ENCODE measurements around the gene SLC38A11.

The SLC38A11 gene

DNA sequence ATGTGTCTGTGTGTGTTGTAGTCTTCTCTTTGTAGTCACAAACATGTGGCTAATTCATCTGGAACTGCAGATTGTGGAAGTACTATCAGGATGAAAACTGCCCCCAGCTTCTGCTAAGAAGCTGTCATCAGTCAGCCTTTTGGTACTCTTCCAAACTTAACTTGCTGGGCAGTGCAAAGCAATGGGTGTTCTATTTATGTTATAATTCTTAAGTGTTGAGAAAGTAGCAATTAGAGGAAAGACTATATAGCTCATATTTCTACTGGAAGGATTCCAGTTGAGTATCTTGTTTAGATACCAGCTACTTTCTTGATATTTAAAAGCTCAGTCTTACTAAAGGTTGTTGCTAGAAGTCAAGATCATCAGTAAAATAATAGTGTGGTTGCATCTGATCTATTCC, 52.1 kb downstream of the SLC38A11 start:
- Histone ChIP-seq H3K9ac (no peak overlapping the region), H3K36me3 (ENCODE audit: insufficient read depth) (no peaks in the 10 kb centered on the region), H3K4me1 (ENCODE audit: low read depth, poor library complexity, severe bottlenecking) (peaks cover 3% of the 10 kb centered on the region), H3K4me3 (IDR thresholded peaks at IDR 0.05; ENCODE audit: insufficient read depth, low read depth, low read length) (no peak overlapping the region), H3K27me3 (ENCODE audit: insufficient read depth, low read depth) (no peaks in the 10 kb centered on the region), H3K27ac (no peak overlapping the region), H3K4me2 (no peak overlapping the region), H4K20me1 (ENCODE audit: insufficient read depth) (no peaks in the 10 kb centered on the region), H3K79me2 (ENCODE audit: insufficient read depth, low read depth) (no peaks in the 10 kb centered on the region), H2AFZ (ENCODE audit: low read depth) (no peak overlapping the region)
- TF ChIP-seq, protein P1, sequence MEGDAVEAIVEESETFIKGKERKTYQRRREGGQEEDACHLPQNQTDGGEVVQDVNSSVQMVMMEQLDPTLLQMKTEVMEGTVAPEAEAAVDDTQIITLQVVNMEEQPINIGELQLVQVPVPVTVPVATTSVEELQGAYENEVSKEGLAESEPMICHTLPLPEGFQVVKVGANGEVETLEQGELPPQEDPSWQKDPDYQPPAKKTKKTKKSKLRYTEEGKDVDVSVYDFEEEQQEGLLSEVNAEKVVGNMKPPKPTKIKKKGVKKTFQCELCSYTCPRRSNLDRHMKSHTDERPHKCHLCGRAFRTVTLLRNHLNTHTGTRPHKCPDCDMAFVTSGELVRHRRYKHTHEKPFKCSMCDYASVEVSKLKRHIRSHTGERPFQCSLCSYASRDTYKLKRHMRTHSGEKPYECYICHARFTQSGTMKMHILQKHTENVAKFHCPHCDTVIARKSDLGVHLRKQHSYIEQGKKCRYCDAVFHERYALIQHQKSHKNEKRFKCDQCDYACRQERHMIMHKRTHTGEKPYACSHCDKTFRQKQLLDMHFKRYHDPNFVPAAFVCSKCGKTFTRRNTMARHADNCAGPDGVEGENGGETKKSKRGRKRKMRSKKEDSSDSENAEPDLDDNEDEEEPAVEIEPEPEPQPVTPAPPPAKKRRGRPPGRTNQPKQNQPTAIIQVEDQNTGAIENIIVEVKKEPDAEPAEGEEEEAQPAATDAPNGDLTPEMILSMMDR (conservative IDR thresholded peaks at IDR 0.05; ENCODE audit: low read depth, low read length) = no peak

DNA sequence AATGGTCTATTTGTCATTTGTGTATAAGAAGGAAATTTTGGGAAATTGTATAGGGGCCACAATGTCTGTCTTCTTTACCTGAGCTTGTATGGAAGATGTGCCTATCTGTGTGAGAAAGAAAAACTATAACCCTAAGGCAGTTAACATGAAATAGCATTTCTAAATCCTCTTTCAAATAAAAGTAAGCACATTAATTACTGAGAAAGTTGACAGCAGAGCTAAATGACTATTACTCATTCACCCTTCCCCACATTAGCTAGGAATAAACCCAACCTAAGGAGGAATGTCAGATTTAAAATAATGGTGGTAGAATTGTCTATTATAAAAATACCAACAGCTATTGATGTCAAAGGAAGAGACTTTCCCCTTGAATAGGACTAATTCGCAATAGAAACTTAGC, 56.2 kb downstream of the SLC38A11 start:
- H3K4me1 ChIP-seq (ENCODE audit: low read depth, poor library complexity, severe bottlenecking) = peaks cover 24% of the 10 kb centered on the region
- H3K27ac ChIP-seq = no peak overlapping the region
- no peaks in the 10 kb centered on the region for H3K36me3 ChIP-seq (ENCODE audit: insufficient read depth)
- H3K4me3 ChIP-seq (IDR thresholded peaks at IDR 0.05; ENCODE audit: insufficient read depth, low read depth, low read length) = no peak overlapping the region
- H4K20me1 ChIP-seq (ENCODE audit: insufficient read depth) = no peaks in the 10 kb centered on the region
- TF ChIP-seq, protein P1 (conservative IDR thresholded peaks at IDR 0.05; ENCODE audit: low read depth, low read length) = no peak
- H3K9ac ChIP-seq = no peak overlapping the region
- H3K4me2 ChIP-seq = no peak overlapping the region
- H3K27me3 ChIP-seq (ENCODE audit: insufficient read depth, low read depth) = no peaks in the 10 kb centered on the region
- no peak overlapping the region for H2AFZ ChIP-seq (ENCODE audit: low read depth)
- H3K79me2 ChIP-seq (ENCODE audit: insufficient read depth, low read depth) = no peaks in the 10 kb centered on the region

DNA sequence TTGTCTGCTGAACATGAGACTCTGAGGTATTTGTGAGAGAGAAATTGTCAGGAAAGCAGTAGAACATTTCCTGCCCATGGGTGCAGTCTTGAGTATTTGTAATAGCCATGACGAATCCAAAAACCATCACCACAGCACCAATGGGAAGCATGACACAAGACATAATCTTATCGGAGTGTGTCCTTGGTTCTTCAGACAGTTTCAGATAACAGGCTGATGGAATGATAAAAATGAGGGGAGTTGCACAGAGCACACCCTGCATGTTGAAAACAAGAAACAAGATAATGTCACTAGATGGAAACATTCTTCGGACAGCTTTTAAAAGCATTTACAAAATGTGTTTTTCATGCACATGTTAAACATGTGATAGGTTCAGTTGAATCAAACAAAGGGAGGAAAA, 56.9 kb downstream of the SLC38A11 start:
- no peaks in the 10 kb centered on the region for H4K20me1 ChIP-seq (ENCODE audit: insufficient read depth)
- H2AFZ ChIP-seq (ENCODE audit: low read depth) = no peak overlapping the region
- H3K4me1 ChIP-seq (ENCODE audit: low read depth, poor library complexity, severe bottlenecking) = peaks cover 21% of the 10 kb centered on the region
- TF ChIP-seq, protein P1 (conservative IDR thresholded peaks at IDR 0.05; ENCODE audit: low read depth, low read length) = no peak
- no peak overlapping the region for H3K27ac ChIP-seq
- H3K36me3 ChIP-seq (ENCODE audit: insufficient read depth) = no peaks in the 10 kb centered on the region
- no peaks in the 10 kb centered on the region for H3K79me2 ChIP-seq (ENCODE audit: insufficient read depth, low read depth)
- H3K4me3 ChIP-seq (IDR thresholded peaks at IDR 0.05; ENCODE audit: insufficient read depth, low read depth, low read length) = no peak overlapping the region
- no peak overlapping the region for H3K4me2 ChIP-seq
- H3K27me3 ChIP-seq (ENCODE audit: insufficient read depth, low read depth) = no peaks in the 10 kb centered on the region
- H3K9ac ChIP-seq = no peak overlapping the region

DNA sequence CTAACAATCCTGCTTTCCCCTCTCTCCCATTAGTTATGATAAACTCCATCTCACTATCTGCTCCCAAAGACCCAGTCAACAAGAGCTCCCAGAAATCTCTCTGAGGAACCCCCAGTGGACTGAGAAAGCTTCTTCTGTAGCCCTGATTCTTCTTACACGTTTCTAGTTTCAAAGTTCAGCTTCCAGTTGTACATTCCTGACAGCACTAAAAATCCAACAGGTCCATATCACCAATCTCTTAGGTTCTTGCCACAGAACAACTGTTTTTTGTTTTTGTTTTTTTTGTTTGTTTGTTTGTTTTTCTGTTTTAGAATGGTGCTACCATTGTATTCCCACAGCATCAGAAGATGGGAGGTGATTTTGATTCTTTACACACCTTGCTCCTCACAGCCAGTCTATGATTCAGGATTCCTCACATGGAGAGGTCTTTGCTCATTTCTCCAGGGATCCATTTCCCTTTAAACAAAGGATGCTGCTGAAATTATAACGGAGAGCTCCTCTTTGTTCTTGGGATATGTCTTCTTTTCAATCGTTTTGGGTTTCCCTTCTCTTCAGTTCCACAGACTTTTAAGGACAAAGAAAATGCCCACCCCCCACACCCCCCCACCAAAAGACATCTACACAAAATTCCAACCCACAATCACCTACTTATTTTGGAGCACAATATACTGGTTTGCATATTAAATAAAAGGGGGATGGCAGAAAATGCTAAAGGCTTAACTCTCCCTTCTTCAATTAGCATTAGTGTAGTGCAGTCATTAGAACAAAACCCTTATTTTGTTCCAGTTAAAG, 57.7 kb downstream of the SLC38A11 start:
- H3K9ac ChIP-seq = no peak overlapping the region
- TF ChIP-seq, protein P1 (conservative IDR thresholded peaks at IDR 0.05; ENCODE audit: low read depth, low read length) = no peak
- no peaks in the 10 kb centered on the region for H4K20me1 ChIP-seq (ENCODE audit: insufficient read depth)
- H2AFZ ChIP-seq (ENCODE audit: low read depth) = peak overlapping the region; percentile 28; the same call in 1 of the 2 replicates
- H3K36me3 ChIP-seq (ENCODE audit: insufficient read depth) = no peaks in the 10 kb centered on the region
- peak overlapping the region; percentile 47; the same call in 1 of the 2 replicates for H3K27ac ChIP-seq
- H3K4me3 ChIP-seq (IDR thresholded peaks at IDR 0.05; ENCODE audit: insufficient read depth, low read depth, low read length) = no peak overlapping the region
- peaks cover 21% of the 10 kb centered on the region for H3K4me1 ChIP-seq (ENCODE audit: low read depth, poor library complexity, severe bottlenecking)
- no peaks in the 10 kb centered on the region for H3K79me2 ChIP-seq (ENCODE audit: insufficient read depth, low read depth)
- no peak overlapping the region for H3K4me2 ChIP-seq
- H3K27me3 ChIP-seq (ENCODE audit: insufficient read depth, low read depth) = no peaks in the 10 kb centered on the region
